ENCODE measurements around the gene EVL.
"Not testable (repeated sequence)": the region's sequence is repeated elsewhere in the genome, so short reads cannot be mapped to it uniquely, and the experiment has no call there.

EVL gene

GRCh38 chr14:100153560-100153959 is 88.3 kb downstream of the EVL start:
- no peak for TF ChIP-seq CTCF (IDR thresholded peaks at IDR 0.05; ENCODE audit: insufficient read depth, low read length, poor library complexity, severe bottlenecking)
- H3K4me3 ChIP-seq (replicated peaks; ENCODE audit: low read depth, low read length) = no peak overlapping the region
- no peaks in the 10 kb centered on the region for H3K27me3 ChIP-seq (replicated peaks; ENCODE audit: control insufficient read depth, insufficient read depth, low read length)
- no peaks in the 10 kb centered on the region for H3K36me3 ChIP-seq (ENCODE audit: control insufficient read depth, insufficient read depth, low read length)
- DNase-seq (ENCODE audit: extremely low read depth, insufficient read length) = no peak

- peaks cover 1% of the 10 kb centered on the region for H3K27me3 ChIP-seq (replicated peaks; ENCODE audit: control insufficient read depth, insufficient read depth, low read length)
- H3K4me3 ChIP-seq (replicated peaks; ENCODE audit: low read depth, low read length) = no peak overlapping the region
- H3K36me3 ChIP-seq (ENCODE audit: control insufficient read depth, insufficient read depth, low read length) = no peaks in the 10 kb centered on the region
- TF ChIP-seq CTCF (IDR thresholded peaks at IDR 0.05; ENCODE audit: insufficient read depth, low read length, poor library complexity, severe bottlenecking) = peak; percentile 57
- no peak for DNase-seq (ENCODE audit: extremely low read depth, insufficient read length)
These were observed 89.9 kb downstream of the EVL start for GRCh38 chr14:100155049-100155621.

- H3K4me3 ChIP-seq (replicated peaks; ENCODE audit: low read depth, low read length) = no peak overlapping the region
- no peak for TF ChIP-seq CTCF (IDR thresholded peaks at IDR 0.05; ENCODE audit: insufficient read depth, low read length, poor library complexity, severe bottlenecking)
- no peaks in the 10 kb centered on the region for H3K36me3 ChIP-seq (ENCODE audit: control insufficient read depth, insufficient read depth, low read length)
- peaks cover 5% of the 10 kb centered on the region for H3K27me3 ChIP-seq (replicated peaks; ENCODE audit: control insufficient read depth, insufficient read depth, low read length)
- no peak for DNase-seq (ENCODE audit: extremely low read depth, insufficient read length)
These were observed 90.8 kb downstream of the EVL start for GRCh38 chr14:100155756-100156616.

- H3K27me3 ChIP-seq (replicated peaks; ENCODE audit: control insufficient read depth, insufficient read depth, low read length) = peaks cover 5% of the 10 kb centered on the region
- no peak overlapping the region for H3K4me3 ChIP-seq (replicated peaks; ENCODE audit: low read depth, low read length)
- no peaks in the 10 kb centered on the region for H3K36me3 ChIP-seq (ENCODE audit: control insufficient read depth, insufficient read depth, low read length)
- TF ChIP-seq CTCF (IDR thresholded peaks at IDR 0.05; ENCODE audit: insufficient read depth, low read length, poor library complexity, severe bottlenecking) = no peak
- no peak for DNase-seq (ENCODE audit: extremely low read depth, insufficient read length)
These were observed 91.6 kb downstream of the EVL start for GRCh38 chr14:100156776-100157175.

GRCh38 chr14:100157548-100158232 is 92.5 kb downstream of the EVL start:
- H3K36me3 ChIP-seq (ENCODE audit: control insufficient read depth, insufficient read depth, low read length); H3K4me3 ChIP-seq (replicated peaks; ENCODE audit: low read depth, low read length); DNase-seq (ENCODE audit: extremely low read depth, insufficient read length); H3K27me3 ChIP-seq (replicated peaks; ENCODE audit: control insufficient read depth, insufficient read depth, low read length): not testable (repeated sequence)

GRCh38 chr14:100158566-100159093 is 93.4 kb downstream of the EVL start:
- no peak for TF ChIP-seq CTCF (IDR thresholded peaks at IDR 0.05; ENCODE audit: insufficient read depth, low read length, poor library complexity, severe bottlenecking)
- H3K4me3 ChIP-seq (replicated peaks; ENCODE audit: low read depth, low read length) = no peak overlapping the region
- DNase-seq (ENCODE audit: extremely low read depth, insufficient read length) = no peak
- peaks cover 5% of the 10 kb centered on the region for H3K27me3 ChIP-seq (replicated peaks; ENCODE audit: control insufficient read depth, insufficient read depth, low read length)
- no peaks in the 10 kb centered on the region for H3K36me3 ChIP-seq (ENCODE audit: control insufficient read depth, insufficient read depth, low read length)
